Activated T-helper 9 cell treated with anti-CD3 and anti-CD28 coated beads, Interleukin-2, amount 50 U/mL, for 16 hours (primary cell): ENCODE data around the gene ISOC1.

ENCODE experiments used
- DNase-seq: peaks from one replicate; pipeline ENCODE4 v3.0.0-alpha.2; 2020; ENCODE audit warnings: low read depth

The ISOC1 gene

GRCh38 chr5:129094087-129094923, at the start of gene ISOC1:
Gene ISOC1, plus strand, starts transcription at chr5:129094749. Its CDS starts 18 bp downstream, at chr5:129094767.
- DNase-seq, result peak; percentile 90

- no peak for DNase-seq
Observed at GRCh38 chr5:129046151-129046550, 48.4 kb upstream of the ISOC1 start.

DNA sequence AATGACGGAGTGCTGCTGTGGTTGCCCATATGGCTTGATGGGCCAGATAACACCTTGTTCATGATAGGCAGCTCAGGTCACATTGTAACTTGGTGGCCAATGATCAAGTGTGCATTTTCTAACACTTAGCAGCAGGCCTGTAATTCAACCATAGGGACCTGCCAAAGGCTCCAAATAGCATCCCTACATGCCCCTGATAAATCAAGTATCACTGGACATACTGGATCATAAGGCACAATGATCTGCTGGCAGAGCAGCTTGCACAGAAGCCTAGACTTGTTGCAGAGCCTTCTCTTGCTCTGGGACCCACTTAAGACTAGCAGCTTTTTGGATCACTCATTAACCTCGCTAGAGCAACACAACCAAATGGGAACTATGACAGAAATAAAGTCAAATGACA, 46.0 kb upstream of the ISOC1 start:
- no peak for DNase-seq

- no peak for DNase-seq
Observed at GRCh38 chr5:129049126-129049799, 45.3 kb upstream of the ISOC1 start.

DNA sequence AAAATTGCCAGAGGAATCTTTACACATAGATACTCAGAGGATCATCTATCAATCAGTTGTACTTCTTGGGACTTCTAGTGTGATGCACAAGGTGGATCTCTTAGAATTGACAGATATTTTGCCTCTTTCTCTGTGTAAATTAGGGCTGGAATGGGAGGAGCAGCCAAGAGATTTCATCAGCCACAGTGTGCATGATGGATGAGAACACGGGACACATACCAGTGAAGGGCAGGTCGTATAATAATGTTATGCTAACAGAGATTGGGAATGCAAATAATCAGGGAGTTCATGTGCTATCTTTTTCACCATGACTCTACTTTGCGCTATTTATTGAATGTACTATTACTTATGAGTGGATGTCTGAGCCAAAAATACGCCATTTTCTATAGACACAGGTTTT, 43.3 kb upstream of the ISOC1 start:
- DNase-seq, result no peak

DNA sequence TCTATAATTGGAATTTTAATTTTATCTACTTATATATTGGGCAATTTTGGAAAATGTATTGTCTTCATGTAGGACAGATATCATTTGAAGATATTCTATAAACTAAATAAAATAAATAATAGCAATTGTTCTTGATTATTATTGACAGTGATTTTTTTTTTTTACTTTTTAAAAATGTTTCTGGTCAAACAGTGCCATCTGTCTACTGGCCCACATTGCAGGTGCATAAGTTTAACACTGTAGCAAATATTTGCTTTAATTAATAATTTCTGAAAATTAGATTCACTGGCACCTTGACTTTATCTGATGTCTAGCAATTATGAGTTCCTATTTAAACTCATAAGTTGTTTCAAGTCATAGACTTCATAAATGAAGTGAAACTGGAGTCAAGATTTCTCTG, 41.1 kb upstream of the ISOC1 start:
- no peak for DNase-seq

DNA sequence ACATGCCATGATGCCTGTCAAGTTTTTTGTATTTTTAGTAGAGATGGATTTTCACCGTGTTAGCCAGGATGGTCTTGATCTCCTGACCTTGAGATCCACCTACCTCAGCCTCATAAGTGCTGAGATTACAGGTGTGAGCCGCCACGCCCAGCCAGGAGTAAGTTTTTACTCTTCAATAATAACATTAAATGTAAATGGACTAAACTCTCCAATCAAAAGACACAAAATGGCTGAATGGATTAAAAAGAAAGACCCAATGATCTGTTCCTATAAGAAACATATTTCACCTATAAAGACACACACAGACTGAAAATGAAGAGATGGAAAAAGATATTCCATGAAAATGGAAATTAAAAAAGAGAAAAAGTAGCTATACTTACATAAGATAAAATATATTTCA, 37.2 kb upstream of the ISOC1 start:
- no peak for DNase-seq

DNA sequence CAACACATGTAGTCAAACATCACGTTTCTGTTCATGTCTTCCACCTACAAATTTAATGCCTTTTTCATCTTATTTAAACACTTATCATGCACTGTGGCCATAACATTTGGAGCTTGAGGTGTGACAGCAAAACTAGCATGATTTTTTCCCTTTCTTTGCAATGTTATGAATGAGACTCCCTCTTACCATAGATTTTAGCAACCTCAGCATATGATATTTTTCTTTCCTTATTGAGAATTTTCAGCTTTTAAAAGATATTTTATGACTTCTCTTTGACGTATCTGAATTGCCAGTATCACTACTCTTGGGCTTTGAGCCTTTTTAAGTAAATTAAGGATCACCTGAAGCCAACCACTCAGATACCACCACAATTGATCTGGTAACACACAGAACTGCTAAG, 32.7 kb upstream of the ISOC1 start:
- no peak for DNase-seq

GRCh38 chr5:129063483-129064113, 31.0 kb upstream of the ISOC1 start:
- no peak for DNase-seq

GRCh38 chr5:129065721-129066120, 28.8 kb upstream of the ISOC1 start:
- no peak for DNase-seq

- no peak for DNase-seq
Observed at GRCh38 chr5:129067745-129068144, 26.8 kb upstream of the ISOC1 start.

- no peak for DNase-seq
Observed at GRCh38 chr5:129069292-129069691, 25.3 kb upstream of the ISOC1 start.

GRCh38 chr5:129073111-129073510, 21.4 kb upstream of the ISOC1 start:
- no peak for DNase-seq

- DNase-seq, result no peak
Observed at GRCh38 chr5:129074903-129075302, 19.6 kb upstream of the ISOC1 start.

GRCh38 chr5:129077433-129078075, 17.0 kb upstream of the ISOC1 start:
- no peak for DNase-seq

DNA sequence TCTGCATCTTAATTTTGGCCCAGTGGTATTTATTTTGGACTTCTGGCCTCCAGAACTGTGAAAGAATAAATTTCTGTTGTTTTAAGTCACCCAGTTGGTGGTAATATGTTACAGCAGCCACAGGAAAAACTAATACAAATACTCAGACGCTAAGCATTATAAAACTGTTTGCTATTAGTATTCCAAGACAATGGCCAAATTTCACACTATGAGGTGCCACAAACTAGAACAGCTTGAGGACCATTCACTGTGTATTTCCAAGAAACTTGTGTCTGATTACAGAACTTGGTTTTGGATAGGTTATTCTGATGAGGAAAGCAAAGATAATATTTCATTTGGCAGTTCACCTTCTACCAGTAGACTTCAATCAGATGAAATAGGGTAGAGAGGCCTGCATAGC, 16.3 kb upstream of the ISOC1 start:
- no peak for DNase-seq

DNA sequence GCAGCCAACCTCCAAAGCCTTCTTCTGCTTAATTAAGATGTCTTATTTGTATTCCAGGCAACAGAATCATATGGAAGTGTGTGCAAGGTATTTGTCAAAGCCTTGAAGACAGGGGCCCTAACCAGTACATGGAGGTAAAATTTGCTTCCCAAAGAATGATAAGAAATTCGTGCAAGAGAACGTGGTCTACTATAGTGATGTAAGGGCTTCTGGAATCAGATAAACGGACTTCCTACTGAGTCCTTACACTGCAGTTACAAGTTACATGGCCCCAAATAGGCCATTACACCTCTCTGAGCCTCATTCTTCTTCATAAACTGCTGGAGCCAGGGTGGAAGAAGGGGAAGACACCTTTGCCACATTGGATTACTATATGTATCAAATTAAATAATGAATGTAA, 15.9 kb upstream of the ISOC1 start:
- DNase-seq, result no peak

- no peak for DNase-seq
Observed at GRCh38 chr5:129079496-129079895, 15.1 kb upstream of the ISOC1 start.

DNA sequence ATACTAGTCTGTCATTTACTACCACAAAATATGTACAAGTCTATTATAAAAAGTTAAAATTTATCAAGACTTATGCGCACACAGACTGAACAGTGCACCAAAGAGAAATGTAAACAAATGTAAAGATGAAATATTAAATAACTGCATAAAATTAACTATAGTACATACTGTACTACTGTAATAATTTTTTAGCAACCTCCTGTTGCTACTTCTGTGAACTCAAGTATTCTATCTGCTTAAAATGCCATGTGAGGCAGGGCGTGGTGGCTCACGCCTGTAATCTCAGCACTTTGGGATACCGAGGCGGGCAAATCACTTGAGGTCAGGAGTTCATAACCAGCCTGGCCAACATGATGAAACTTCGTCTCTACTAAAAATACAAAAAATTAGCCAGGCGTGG, 13.8 kb upstream of the ISOC1 start:
- no peak for DNase-seq

DNA sequence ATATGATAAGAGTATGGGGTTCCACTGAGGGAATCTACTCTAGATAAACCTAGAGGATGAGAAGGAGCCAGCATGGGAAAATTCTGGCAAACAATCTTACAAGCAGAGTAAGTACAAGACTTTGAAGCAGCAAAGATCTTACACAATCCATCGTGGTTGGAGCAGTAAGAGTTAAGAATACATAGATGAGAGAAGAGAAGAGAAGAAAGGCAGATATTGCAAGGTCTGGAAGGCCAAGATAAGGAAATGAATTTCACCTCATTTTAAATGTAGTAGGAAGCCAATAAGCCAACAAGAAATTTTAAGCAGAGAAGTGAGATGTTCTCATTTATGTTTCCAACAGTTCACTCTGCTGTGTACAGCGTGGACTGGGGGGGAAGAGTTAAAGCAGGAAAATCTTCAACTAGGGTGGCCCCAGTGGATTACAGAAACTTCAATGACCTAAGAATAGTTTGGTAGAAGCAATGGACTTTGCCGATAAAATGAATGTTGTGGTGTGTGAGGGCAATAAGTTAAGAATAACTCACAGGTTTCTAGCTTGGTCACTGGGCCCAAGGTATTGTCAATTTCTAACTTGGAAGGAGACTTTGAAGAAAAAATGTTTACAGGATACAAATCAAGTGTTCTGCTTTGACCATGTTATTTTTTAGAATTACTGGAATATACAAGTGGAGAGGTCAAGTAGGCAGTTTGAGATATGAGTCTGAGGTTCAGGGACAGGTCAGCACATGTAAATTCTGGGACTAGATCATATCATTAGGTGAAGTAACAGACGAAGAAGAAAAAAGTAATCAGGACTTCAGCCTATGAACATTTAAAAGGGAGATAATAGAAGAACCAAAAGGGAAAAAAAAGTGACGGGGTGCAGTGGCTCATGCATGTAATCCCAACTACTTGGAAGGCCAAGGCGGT, 12.1 kb upstream of the ISOC1 start:
- no peak for DNase-seq
